GM23338 (cell line): ENCODE results near the gene FBXW11. TPM values are rescaled to one million over a fixed set of nuclear protein-coding genes. Genes with fewer than 3 reads are reported as not detected.

Experiments
- ATAC-seq: fragments of 200-7000 bp; cut with Tn5 transposase; 3 replicates; pipeline ENCODE4 v1.9.1; 2020
- DNase-seq: peaks from one replicate; pipeline ENCODE4 v3.0.0-alpha.2; 2015; ENCODE audit warnings: low spot score
- H2AFZ ChIP-seq: fragments of 200-600 bp; sonication (generic); 2 replicates; pipeline ENCODE4 v1.8.0; 2016; ENCODE audit warnings: antibody characterized with exemption, mild to moderate bottlenecking, moderate library complexity
- H3F3A ChIP-seq: fragments of 200-600 bp; sonication (generic); replicated peaks from 2 replicates; pipeline ENCODE4 v1.8.0; 2017; ENCODE audit warnings: antibody characterized with exemption, mixed run types, low read depth
- H3K27ac ChIP-seq: fragments of 200-600 bp; sonication (generic); 2 replicates; pipeline ENCODE4 v1.6.1; 2016; ENCODE audit warnings: low read depth
- H3K27me3 ChIP-seq: fragments of 200-600 bp; sonication (generic); 2 replicates; pipeline ENCODE4 v1.8.0; 2016; ENCODE audit warnings: mild to moderate bottlenecking, mixed run types, moderate library complexity; ENCODE audit not compliant: insufficient read depth
- H3K36me3 ChIP-seq: fragments of 200-600 bp; sonication (generic); 2 replicates; pipeline ENCODE4 v1.8.0; 2016; ENCODE audit warnings: mild to moderate bottlenecking; ENCODE audit not compliant: insufficient read depth
- H3K4me1 ChIP-seq: fragments of 200-600 bp; sonication (generic); 2 replicates; pipeline ENCODE4 v1.8.0; 2016; ENCODE audit warnings: mild to moderate bottlenecking, moderate library complexity; ENCODE audit not compliant: insufficient read depth
- H3K4me2 ChIP-seq: fragments of 200-600 bp; sonication (generic); 2 replicates; pipeline ENCODE4 v1.7.1; 2017; ENCODE audit warnings: mixed run types
- H3K4me3 ChIP-seq: fragments of 200-600 bp; sonication (generic); 2 replicates; pipeline ENCODE4 v1.6.1; 2016; ENCODE audit warnings: mixed run types
- H3K79me2 ChIP-seq: fragments of 200-600 bp; sonication (generic); replicated peaks from 2 replicates; pipeline ENCODE4 v1.8.0; 2017; ENCODE audit warnings: mild to moderate bottlenecking; ENCODE audit not compliant: insufficient read depth
- H3K9me2 ChIP-seq: fragments of 200-600 bp; sonication (generic); 2 replicates; pipeline ENCODE4 v1.8.0; 2017; ENCODE audit not compliant: insufficient read depth
- H4K20me1 ChIP-seq: fragments of 200-600 bp; sonication (generic); replicated peaks from 2 replicates; pipeline ENCODE4 v1.8.0; 2017; ENCODE audit warnings: mild to moderate bottlenecking; ENCODE audit not compliant: insufficient read depth
- H3K27ac Mint-ChIP-seq: 2 replicates; pipeline ENCODE4 v1.8.0; 2020; ENCODE audit warnings: inconsistent platforms, mild to moderate bottlenecking, moderate library complexity, mixed read lengths
- H3K27me3 Mint-ChIP-seq: 3 replicates; pipeline ENCODE4 v1.8.0; 2022; ENCODE audit warnings: low read depth, mild to moderate bottlenecking, moderate library complexity, mixed read lengths, inconsistent platforms; ENCODE audit not compliant: insufficient read depth, poor library complexity
- H3K36me3 Mint-ChIP-seq: 3 replicates; pipeline ENCODE4 v1.8.0; 2021; ENCODE audit warnings: low read depth, mild to moderate bottlenecking, inconsistent platforms, moderate library complexity, mixed read lengths
- H3K4me1 Mint-ChIP-seq: 3 replicates; pipeline ENCODE4 v1.8.0; 2020; ENCODE audit warnings: mild to moderate bottlenecking, inconsistent platforms, mixed read lengths
- H3K4me3 Mint-ChIP-seq: 3 replicates; pipeline ENCODE4 v1.8.0; 2021; ENCODE audit warnings: moderate library complexity, mild to moderate bottlenecking, inconsistent platforms, mixed read lengths
- H3K9me3 Mint-ChIP-seq: 3 replicates; pipeline ENCODE4 v1.8.0; 2020; ENCODE audit warnings: moderate library complexity, mild to moderate bottlenecking, inconsistent platforms, mixed read lengths
- CREB1 ChIP-seq: fragments of 250-450 bp; sonication (Bioruptor Pico); IDR thresholded peaks from 2 replicates; pipeline ENCODE4 v1.5.0; 2020; ENCODE audit warnings: low read depth, mild to moderate bottlenecking, moderate library complexity
- EZH2 ChIP-seq: fragments of 200-600 bp; sonication (generic); IDR thresholded peaks from one replicate; pipeline ENCODE4 v1.8.0; 2017; ENCODE audit warnings: antibody characterized with exemption, mild to moderate bottlenecking, low read depth; ENCODE audit not compliant: unreplicated experiment
- JUNB ChIP-seq: IDR thresholded peaks from one replicate; pipeline ENCODE4 v1.6.1; 2016; ENCODE audit warnings: antibody characterized with exemption; ENCODE audit not compliant: unreplicated experiment
- NANOG ChIP-seq: IDR thresholded peaks from 2 replicates; pipeline ENCODE4 v1.6.1; 2016; ENCODE audit warnings: antibody characterized with exemption, borderline replicate concordance
- STAT1 ChIP-seq: IDR thresholded peaks from one replicate; pipeline ENCODE4 v1.6.1; 2016; ENCODE audit warnings: antibody characterized with exemption; ENCODE audit not compliant: unreplicated experiment
- ZNF114 ChIP-seq: fragments of 250-450 bp; sonication (Bioruptor Pico); IDR thresholded peaks from 2 replicates; pipeline ENCODE4 v1.5.0; 2020; ENCODE audit warnings: mild to moderate bottlenecking, moderate library complexity
- ZNF331 ChIP-seq: fragments of 250-450 bp; sonication (Bioruptor Pico); IDR thresholded peaks from 2 replicates; pipeline ENCODE4 v1.5.0; 2020; ENCODE audit warnings: low read depth, mild to moderate bottlenecking, moderate library complexity
- polyA plus RNA-seq: library from polyadenylated mRNA; unstranded; fragments of >200 nt; fragmentation: Nextera tagmentation; extraction: Ambion mirVana; gene quantifications from 2 replicates; pipeline ENCODE4 v1.2.1, GENCODE V29; 2016
- total RNA-seq: library from RNA; depleted of rRNA; stranded (reverse); fragments of >200 nt; shearing (Covaris generic); gene quantifications from 2 replicates; pipeline ENCODE4 v1.2.3, GENCODE V29; 2014
- TF ChIP-seq, protein P1 (sequence below): IDR thresholded peaks from 2 replicates; pipeline ENCODE4 v1.6.1; 2016; ENCODE audit warnings: antibody characterized with exemption
- TF ChIP-seq, protein P2 (sequence below): fragments of 250-450 bp; sonication (Bioruptor Pico); IDR thresholded peaks from 2 replicates; pipeline ENCODE4 v1.5.0; 2020; ENCODE audit warnings: mild to moderate bottlenecking, moderate library complexity

FBXW11 gene
- total and polyA plus RNA-seq, 2 experiments from 2014 or later, result 45.0 to 88.0 TPM

DNA sequence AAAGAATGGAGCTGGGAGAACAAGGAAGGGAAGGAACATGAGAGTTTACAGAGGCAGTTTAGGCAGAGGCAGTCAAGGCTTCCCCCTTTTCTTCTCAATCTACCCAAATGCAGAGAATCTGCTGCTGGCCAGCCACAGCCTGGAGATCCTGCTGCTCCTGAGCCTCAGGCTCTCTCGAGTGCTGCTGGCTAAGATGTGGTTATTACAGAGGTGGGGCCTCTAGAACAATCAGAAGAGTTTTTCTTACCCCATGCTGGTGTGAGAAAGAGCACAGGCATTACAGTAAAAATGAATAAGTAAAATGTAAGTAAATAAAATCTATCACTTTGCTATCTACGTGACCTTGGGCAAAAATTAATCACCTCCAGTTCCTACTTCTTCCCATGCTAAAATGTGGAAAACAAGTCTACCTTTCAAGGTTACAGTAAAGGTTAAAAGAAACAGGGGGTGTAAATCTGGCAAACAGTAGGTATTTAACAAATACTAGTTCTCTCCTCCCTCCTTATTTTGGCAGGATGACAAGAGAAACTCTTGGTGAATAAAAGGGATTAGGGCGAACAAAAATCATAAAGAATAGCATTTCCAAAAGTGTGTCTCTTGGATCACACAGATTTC lies 31.1 kb downstream of the FBXW11 start:
- H4K20me1 ChIP-seq, result peaks cover 54% of the 10 kb centered on the region

More for the DNA sequence above, 31.1 kb downstream of the FBXW11 start:
- Histone ChIP-seq H3F3A (no peaks in the 10 kb centered on the region), H2AFZ (no peak overlapping the region), H3K4me1 (peaks cover 65% of the 10 kb centered on the region), H3K36me3 (no peaks in the 10 kb centered on the region), H3K27ac (peak overlapping the region; percentile 58), H3K4me2 (peak overlapping the region; percentile 63), H3K4me3 (no peak overlapping the region), H3K79me2 (peaks cover 100% of the 10 kb centered on the region), H3K9me2 (no peaks in the 10 kb centered on the region), H3K27me3 (no peaks in the 10 kb centered on the region)
- Mint-ChIP-seq H3K4me1 (peaks cover 53% of the 10 kb centered on the region), H3K36me3 (peaks cover 37% of the 10 kb centered on the region), H3K9me3 (peaks cover 24% of the 10 kb centered on the region), H3K4me3 (no peak overlapping the region), H3K27ac (peak overlapping the region; percentile 55; the same call in 1 of the 2 replicates), H3K27me3 (peaks cover 5% of the 10 kb centered on the region)
- TF ChIP-seq JUNB (no peak), NANOG (no peak), ZNF331 (no peak), EZH2 (no peak), CREB1 (CRISPR knock-in tag) (no peak), STAT1 (no peak), ZNF114 (CRISPR knock-in tag) (no peak)
- TF ChIP-seq, protein P1, sequence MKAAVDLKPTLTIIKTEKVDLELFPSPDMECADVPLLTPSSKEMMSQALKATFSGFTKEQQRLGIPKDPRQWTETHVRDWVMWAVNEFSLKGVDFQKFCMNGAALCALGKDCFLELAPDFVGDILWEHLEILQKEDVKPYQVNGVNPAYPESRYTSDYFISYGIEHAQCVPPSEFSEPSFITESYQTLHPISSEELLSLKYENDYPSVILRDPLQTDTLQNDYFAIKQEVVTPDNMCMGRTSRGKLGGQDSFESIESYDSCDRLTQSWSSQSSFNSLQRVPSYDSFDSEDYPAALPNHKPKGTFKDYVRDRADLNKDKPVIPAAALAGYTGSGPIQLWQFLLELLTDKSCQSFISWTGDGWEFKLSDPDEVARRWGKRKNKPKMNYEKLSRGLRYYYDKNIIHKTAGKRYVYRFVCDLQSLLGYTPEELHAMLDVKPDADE, result no peak
- TF ChIP-seq, protein P2, sequence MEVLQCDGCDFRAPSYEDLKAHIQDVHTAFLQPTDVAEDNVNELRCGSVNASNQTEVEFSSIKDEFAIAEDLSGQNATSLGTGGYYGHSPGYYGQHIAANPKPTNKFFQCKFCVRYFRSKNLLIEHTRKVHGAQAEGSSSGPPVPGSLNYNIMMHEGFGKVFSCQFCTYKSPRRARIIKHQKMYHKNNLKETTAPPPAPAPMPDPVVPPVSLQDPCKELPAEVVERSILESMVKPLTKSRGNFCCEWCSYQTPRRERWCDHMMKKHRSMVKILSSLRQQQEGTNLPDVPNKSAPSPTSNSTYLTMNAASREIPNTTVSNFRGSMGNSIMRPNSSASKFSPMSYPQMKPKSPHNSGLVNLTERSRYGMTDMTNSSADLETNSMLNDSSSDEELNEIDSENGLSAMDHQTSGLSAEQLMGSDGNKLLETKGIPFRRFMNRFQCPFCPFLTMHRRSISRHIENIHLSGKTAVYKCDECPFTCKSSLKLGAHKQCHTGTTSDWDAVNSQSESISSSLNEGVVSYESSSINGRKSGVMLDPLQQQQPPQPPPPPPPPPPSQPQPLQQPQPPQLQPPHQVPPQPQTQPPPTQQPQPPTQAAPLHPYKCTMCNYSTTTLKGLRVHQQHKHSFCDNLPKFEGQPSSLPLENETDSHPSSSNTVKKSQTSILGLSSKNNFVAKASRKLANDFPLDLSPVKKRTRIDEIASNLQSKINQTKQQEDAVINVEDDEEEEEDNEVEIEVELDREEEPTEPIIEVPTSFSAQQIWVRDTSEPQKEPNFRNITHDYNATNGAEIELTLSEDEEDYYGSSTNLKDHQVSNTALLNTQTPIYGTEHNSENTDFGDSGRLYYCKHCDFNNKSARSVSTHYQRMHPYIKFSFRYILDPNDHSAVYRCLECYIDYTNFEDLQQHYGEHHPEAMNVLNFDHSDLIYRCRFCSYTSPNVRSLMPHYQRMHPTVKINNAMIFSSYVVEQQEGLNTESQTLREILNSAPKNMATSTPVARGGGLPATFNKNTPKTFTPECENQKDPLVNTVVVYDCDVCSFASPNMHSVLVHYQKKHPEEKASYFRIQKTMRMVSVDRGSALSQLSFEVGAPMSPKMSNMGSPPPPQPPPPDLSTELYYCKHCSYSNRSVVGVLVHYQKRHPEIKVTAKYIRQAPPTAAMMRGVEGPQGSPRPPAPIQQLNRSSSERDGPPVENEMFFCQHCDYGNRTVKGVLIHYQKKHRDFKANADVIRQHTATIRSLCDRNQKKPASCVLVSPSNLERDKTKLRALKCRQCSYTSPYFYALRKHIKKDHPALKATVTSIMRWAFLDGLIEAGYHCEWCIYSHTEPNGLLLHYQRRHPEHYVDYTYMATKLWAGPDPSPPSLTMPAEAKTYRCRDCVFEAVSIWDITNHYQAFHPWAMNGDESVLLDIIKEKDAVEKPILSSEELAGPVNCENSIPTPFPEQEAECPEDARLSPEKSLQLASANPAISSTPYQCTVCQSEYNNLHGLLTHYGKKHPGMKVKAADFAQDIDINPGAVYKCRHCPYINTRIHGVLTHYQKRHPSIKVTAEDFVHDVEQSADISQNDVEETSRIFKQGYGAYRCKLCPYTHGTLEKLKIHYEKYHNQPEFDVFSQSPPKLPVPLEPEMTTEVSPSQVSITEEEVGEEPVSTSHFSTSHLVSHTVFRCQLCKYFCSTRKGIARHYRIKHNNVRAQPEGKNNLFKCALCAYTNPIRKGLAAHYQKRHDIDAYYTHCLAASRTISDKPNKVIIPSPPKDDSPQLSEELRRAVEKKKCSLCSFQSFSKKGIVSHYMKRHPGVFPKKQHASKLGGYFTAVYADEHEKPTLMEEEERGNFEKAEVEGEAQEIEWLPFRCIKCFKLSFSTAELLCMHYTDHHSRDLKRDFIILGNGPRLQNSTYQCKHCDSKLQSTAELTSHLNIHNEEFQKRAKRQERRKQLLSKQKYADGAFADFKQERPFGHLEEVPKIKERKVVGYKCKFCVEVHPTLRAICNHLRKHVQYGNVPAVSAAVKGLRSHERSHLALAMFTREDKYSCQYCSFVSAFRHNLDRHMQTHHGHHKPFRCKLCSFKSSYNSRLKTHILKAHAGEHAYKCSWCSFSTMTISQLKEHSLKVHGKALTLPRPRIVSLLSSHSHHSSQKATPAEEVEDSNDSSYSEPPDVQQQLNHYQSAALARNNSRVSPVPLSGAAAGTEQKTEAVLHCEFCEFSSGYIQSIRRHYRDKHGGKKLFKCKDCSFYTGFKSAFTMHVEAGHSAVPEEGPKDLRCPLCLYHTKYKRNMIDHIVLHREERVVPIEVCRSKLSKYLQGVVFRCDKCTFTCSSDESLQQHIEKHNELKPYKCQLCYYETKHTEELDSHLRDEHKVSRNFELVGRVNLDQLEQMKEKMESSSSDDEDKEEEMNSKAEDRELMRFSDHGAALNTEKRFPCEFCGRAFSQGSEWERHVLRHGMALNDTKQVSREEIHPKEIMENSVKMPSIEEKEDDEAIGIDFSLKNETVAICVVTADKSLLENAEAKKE (CRISPR knock-in tag), result peak; percentile 31; the same call in 1 of the 2 replicates
- peak; percentile 49 for DNase-seq
- ATAC-seq, result peak; percentile 77
